NCI-H2227 (cell line): ENCODE data around the gene DIS3L2.
A peak's percentile ranks its signal among the peaks of the same experiment; 100 is the strongest.
"Not testable (repeated sequence)": the region's sequence is repeated elsewhere in the genome, so short reads cannot be mapped to it uniquely, and the experiment has no call there.

Source experiments
- DNase-seq: peaks from one replicate; lab custom pipeline; 2025; ENCODE audit not compliant: unreplicated experiment; lab: John Stamatoyannopoulos, UW

Gene DIS3L2

GRCh38 chr2:232288489-232289030 lies 327.0 kb downstream of the DIS3L2 start:
- DNase-seq = no peak

- DNase-seq = no peak
Observed at GRCh38 chr2:232290668-232291067, 329.2 kb downstream of the DIS3L2 start.

- DNase-seq = no peak
Observed at GRCh38 chr2:232291343-232291742, 329.8 kb downstream of the DIS3L2 start.

GRCh38 chr2:232292395-232293154 lies 331.1 kb downstream of the DIS3L2 start:
- DNase-seq = peak; percentile 62

GRCh38 chr2:232293191-232293590 lies 331.7 kb downstream of the DIS3L2 start:
- no peak for DNase-seq

GRCh38 chr2:232295971-232296370 lies 334.5 kb downstream of the DIS3L2 start:
- no peak for DNase-seq

GRCh38 chr2:232296776-232297525 lies 335.4 kb downstream of the DIS3L2 start:
- DNase-seq = no peak

- no peak for DNase-seq
Observed at GRCh38 chr2:232299084-232299483, 337.6 kb downstream of the DIS3L2 start.

- DNase-seq = no peak
Observed at GRCh38 chr2:232299927-232300674, 338.6 kb downstream of the DIS3L2 start.

- no peak for DNase-seq
Observed at GRCh38 chr2:232300894-232301387, 339.4 kb downstream of the DIS3L2 start.

GRCh38 chr2:232304236-232304635 lies 342.7 kb downstream of the DIS3L2 start:
- no peak for DNase-seq

GRCh38 chr2:232306741-232307305 lies 345.3 kb downstream of the DIS3L2 start:
- DNase-seq = no peak

- DNase-seq = no peak
Observed at GRCh38 chr2:232307854-232308253, 346.3 kb downstream of the DIS3L2 start.

GRCh38 chr2:232308986-232309385 lies 347.5 kb downstream of the DIS3L2 start:
- no peak for DNase-seq

GRCh38 chr2:232309592-232309991 lies 348.1 kb downstream of the DIS3L2 start:
- no peak for DNase-seq

- no peak for DNase-seq
Observed at GRCh38 chr2:232310121-232310520, 348.6 kb downstream of the DIS3L2 start.

GRCh38 chr2:232310696-232311095 lies 349.2 kb downstream of the DIS3L2 start:
- no peak for DNase-seq

- not testable (repeated sequence) for DNase-seq
Observed at GRCh38 chr2:232313645-232314044, 352.1 kb downstream of the DIS3L2 start.

- no peak for DNase-seq
Observed at GRCh38 chr2:232315049-232315922, 353.8 kb downstream of the DIS3L2 start.

GRCh38 chr2:232315923-232316299 lies 354.4 kb downstream of the DIS3L2 start:
- DNase-seq = no peak
